ENCODE results near the gene UBR3.

UBR3 gene

DNA sequence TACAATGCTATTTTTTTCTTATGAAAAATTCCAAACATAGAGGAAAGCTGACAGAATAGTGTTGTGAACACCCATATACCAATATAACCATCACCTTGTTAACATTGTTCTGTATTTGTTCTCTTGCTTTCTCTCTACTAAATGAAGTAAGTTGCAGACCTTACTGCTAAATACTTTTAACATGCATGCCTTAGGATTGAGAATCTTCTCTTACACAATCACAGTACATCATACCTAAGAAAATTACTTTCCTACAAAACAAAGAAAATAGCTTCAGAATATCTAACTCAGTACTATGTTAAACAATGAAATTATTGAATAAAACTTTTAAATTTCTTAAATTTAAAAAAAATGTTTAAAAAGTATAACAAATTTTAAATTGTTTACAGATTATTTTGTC lies 136.5 kb downstream of the UBR3 start:
- Histone ChIP-seq H3K79me2 (ENCODE audit: low read length) (no peaks in the 10 kb centered on the region), H3F3A (ENCODE audit: insufficient read depth, low read length) (no peaks in the 10 kb centered on the region), H3K4me2 (ENCODE audit: low read depth, low read length) (no peak overlapping the region), H3K27me3 (replicated peaks; ENCODE audit: insufficient read depth, low read length) (no peaks in the 10 kb centered on the region), H3K9ac (ENCODE audit: low read length) (no peak overlapping the region), H2AFZ (ENCODE audit: low read length) (no peak overlapping the region), H3K4me3 (ENCODE audit: low read length) (no peak overlapping the region), H3K27ac (ENCODE audit: low read length) (no peak overlapping the region), H3K9me3 (replicated peaks; ENCODE audit: insufficient read depth, low read length) (no peaks in the 10 kb centered on the region), H4K20me1 (ENCODE audit: insufficient read depth, low read length) (no peaks in the 10 kb centered on the region), H3K9me2 (replicated peaks; ENCODE audit: insufficient read depth, low read length) (no peaks in the 10 kb centered on the region), H3K4me1 (ENCODE audit: low read length) (no peaks in the 10 kb centered on the region), H3K36me3 (replicated peaks; ENCODE audit: insufficient read depth, low read length) (peaks cover 2% of the 10 kb centered on the region)
- no peak for TF ChIP-seq EZH2 (optimal IDR thresholded peaks at IDR 0.05; ENCODE audit: low read depth, low read length)
- no peak for TF ChIP-seq EZH2phosphoT487 (IDR thresholded peaks at IDR 0.05; ENCODE audit: low read length)
- TF ChIP-seq, protein P1, sequence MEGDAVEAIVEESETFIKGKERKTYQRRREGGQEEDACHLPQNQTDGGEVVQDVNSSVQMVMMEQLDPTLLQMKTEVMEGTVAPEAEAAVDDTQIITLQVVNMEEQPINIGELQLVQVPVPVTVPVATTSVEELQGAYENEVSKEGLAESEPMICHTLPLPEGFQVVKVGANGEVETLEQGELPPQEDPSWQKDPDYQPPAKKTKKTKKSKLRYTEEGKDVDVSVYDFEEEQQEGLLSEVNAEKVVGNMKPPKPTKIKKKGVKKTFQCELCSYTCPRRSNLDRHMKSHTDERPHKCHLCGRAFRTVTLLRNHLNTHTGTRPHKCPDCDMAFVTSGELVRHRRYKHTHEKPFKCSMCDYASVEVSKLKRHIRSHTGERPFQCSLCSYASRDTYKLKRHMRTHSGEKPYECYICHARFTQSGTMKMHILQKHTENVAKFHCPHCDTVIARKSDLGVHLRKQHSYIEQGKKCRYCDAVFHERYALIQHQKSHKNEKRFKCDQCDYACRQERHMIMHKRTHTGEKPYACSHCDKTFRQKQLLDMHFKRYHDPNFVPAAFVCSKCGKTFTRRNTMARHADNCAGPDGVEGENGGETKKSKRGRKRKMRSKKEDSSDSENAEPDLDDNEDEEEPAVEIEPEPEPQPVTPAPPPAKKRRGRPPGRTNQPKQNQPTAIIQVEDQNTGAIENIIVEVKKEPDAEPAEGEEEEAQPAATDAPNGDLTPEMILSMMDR (IDR thresholded peaks at IDR 0.05; ENCODE audit: low read length), result no peak
- no peak for DNase-seq

DNA sequence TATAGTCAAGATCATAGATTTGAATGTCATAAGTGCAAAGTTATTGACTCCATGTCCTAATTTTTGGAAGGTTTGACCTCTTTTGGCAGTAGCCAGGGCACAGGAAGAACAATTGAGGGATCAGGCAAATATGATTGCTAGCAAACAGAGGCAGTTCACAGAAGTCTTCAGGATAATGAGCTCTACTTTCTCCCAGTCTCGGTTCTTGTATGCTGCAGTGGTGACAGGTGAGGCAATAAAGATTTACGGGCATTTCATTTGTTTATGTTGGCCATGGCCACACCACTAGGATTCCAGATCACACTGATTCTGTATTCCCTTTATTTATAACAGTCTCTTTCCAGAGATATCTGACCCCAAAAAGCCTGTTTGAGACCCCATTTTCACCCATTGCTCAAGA lies 137.5 kb downstream of the UBR3 start:
- no peaks in the 10 kb centered on the region for H3F3A ChIP-seq (ENCODE audit: insufficient read depth, low read length)
- H3K9me3 ChIP-seq (replicated peaks; ENCODE audit: insufficient read depth, low read length), result no peaks in the 10 kb centered on the region
- H3K79me2 ChIP-seq (ENCODE audit: low read length), result no peaks in the 10 kb centered on the region
- H3K27ac ChIP-seq (ENCODE audit: low read length), result no peak overlapping the region
- H2AFZ ChIP-seq (ENCODE audit: low read length), result no peak overlapping the region
- H3K9me2 ChIP-seq (replicated peaks; ENCODE audit: insufficient read depth, low read length), result no peaks in the 10 kb centered on the region
- peaks cover 2% of the 10 kb centered on the region for H3K36me3 ChIP-seq (replicated peaks; ENCODE audit: insufficient read depth, low read length)
- H3K4me1 ChIP-seq (ENCODE audit: low read length), result no peaks in the 10 kb centered on the region
- no peaks in the 10 kb centered on the region for H4K20me1 ChIP-seq (ENCODE audit: insufficient read depth, low read length)
- no peak overlapping the region for H3K4me3 ChIP-seq (ENCODE audit: low read length)
- TF ChIP-seq EZH2 (optimal IDR thresholded peaks at IDR 0.05; ENCODE audit: low read depth, low read length) (no peak), EZH2phosphoT487 (IDR thresholded peaks at IDR 0.05; ENCODE audit: low read length) (no peak)
- TF ChIP-seq, protein P1 (IDR thresholded peaks at IDR 0.05; ENCODE audit: low read length), result no peak
- no peak for DNase-seq
- no peak overlapping the region for H3K9ac ChIP-seq (ENCODE audit: low read length)
- no peaks in the 10 kb centered on the region for H3K27me3 ChIP-seq (replicated peaks; ENCODE audit: insufficient read depth, low read length)
- H3K4me2 ChIP-seq (ENCODE audit: low read depth, low read length), result no peak overlapping the region

GRCh38 chr2:169965495-169965894 lies 138.2 kb downstream of the UBR3 start:
- Histone ChIP-seq H3K9me3 (replicated peaks; ENCODE audit: insufficient read depth, low read length) (no peaks in the 10 kb centered on the region), H3K27ac (ENCODE audit: low read length) (no peak overlapping the region), H3K9ac (ENCODE audit: low read length) (no peak overlapping the region), H3K36me3 (replicated peaks; ENCODE audit: insufficient read depth, low read length) (peaks cover 2% of the 10 kb centered on the region), H3K27me3 (replicated peaks; ENCODE audit: insufficient read depth, low read length) (no peaks in the 10 kb centered on the region), H3K4me1 (ENCODE audit: low read length) (no peaks in the 10 kb centered on the region), H3K79me2 (ENCODE audit: low read length) (no peaks in the 10 kb centered on the region), H4K20me1 (ENCODE audit: insufficient read depth, low read length) (no peaks in the 10 kb centered on the region), H3F3A (ENCODE audit: insufficient read depth, low read length) (no peaks in the 10 kb centered on the region), H2AFZ (ENCODE audit: low read length) (no peak overlapping the region), H3K9me2 (replicated peaks; ENCODE audit: insufficient read depth, low read length) (no peaks in the 10 kb centered on the region), H3K4me3 (ENCODE audit: low read length) (no peak overlapping the region), H3K4me2 (ENCODE audit: low read depth, low read length) (no peak overlapping the region)
- no peak for DNase-seq
- no peak for TF ChIP-seq EZH2phosphoT487 (IDR thresholded peaks at IDR 0.05; ENCODE audit: low read length)
- no peak for TF ChIP-seq EZH2 (optimal IDR thresholded peaks at IDR 0.05; ENCODE audit: low read depth, low read length)
- TF ChIP-seq, protein P1 (IDR thresholded peaks at IDR 0.05; ENCODE audit: low read length), result no peak

All from MM.1S (cell line).